UCSD-AML1 (cell line): Measurements from ENCODE around the gene PTPRZ1.

ENCODE experiments used
- DNase-seq: peaks from one replicate; lab custom pipeline; 2025; ENCODE audit not compliant: unreplicated experiment; lab: John Stamatoyannopoulos, UW

PTPRZ1 gene

DNA sequence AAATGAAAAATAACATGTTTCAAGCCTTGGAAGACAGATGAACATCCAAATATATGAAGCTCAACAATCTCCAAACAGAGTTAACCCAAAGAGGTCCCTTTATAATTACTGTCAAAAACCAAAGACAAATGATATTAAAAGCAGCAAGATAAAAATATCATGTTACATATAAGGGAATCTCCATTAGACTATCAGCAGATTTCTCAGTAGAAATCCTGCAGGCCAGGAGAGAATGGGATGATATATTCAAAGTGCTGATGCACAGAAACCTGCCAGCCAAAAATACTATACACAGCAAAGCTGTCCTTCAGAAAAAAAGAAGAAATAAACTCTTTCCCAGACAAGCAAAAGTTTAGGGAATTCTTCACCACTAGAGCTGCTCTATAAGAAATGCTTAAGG, 230.1 kb downstream of the PTPRZ1 start:
- DNase-seq, result no peak
